Fibroblast of peridontal ligament (primary cell): ENCODE data around the gene THAP3.

Source experiments
- DNase-seq: peaks from one replicate; pipeline ENCODE4 v3.0.0-alpha.2; 2010; ENCODE audit errors: extremely low read depth

THAP3 gene

GRCh38 chr1:6624710-6625583 is at the start of gene THAP3:
THAP3 (plus strand) TSS chr1:6624868; CDS start chr1:6625219, 351 bp downstream.
- DNase-seq: peak; percentile 86

GRCh38 chr1:6577831-6578525 is 46.7 kb upstream of the THAP3 start:
- no peak for DNase-seq

- DNase-seq: no peak
Observed at GRCh38 chr1:6578624-6579373, 45.9 kb upstream of the THAP3 start.

GRCh38 chr1:6579374-6580118 is 45.1 kb upstream of the THAP3 start, which contains the start of gene ZBTB48:
ZBTB48 (plus strand) TSS chr1:6579994; CDS start chr1:6580610, 616 bp downstream.
- DNase-seq: peak; percentile 94

GRCh38 chr1:6580119-6580592 is 44.5 kb upstream of the THAP3 start:
- no peak for DNase-seq

- no peak for DNase-seq
Observed at GRCh38 chr1:6580593-6581409, 43.9 kb upstream of the THAP3 start.

GRCh38 chr1:6581561-6582305 is 42.9 kb upstream of the THAP3 start:
- DNase-seq: no peak

GRCh38 chr1:6582370-6582769 is 42.3 kb upstream of the THAP3 start:
- no peak for DNase-seq

GRCh38 chr1:6584126-6585080 is 40.3 kb upstream of the THAP3 start:
- DNase-seq: no peak

- DNase-seq: no peak
Observed at GRCh38 chr1:6585081-6585722, 39.5 kb upstream of the THAP3 start.

- no peak for DNase-seq
Observed at GRCh38 chr1:6585841-6586240, 38.8 kb upstream of the THAP3 start.

GRCh38 chr1:6586404-6586816 is 38.3 kb upstream of the THAP3 start:
- DNase-seq: no peak

GRCh38 chr1:6587261-6588005 is 37.2 kb upstream of the THAP3 start:
- DNase-seq: no peak

- DNase-seq: no peak
Observed at GRCh38 chr1:6588128-6588892, 36.4 kb upstream of the THAP3 start.

- DNase-seq: no peak
Observed at GRCh38 chr1:6588893-6589520, 35.7 kb upstream of the THAP3 start.

- DNase-seq: no peak
Observed at GRCh38 chr1:6590046-6590445, 34.6 kb upstream of the THAP3 start.
